Caco-2 (cell line): ENCODE results near the gene CAB39L. TPM values are rescaled to one million over a fixed set of nuclear protein-coding genes. Genes with fewer than 3 reads are reported as not detected.

Experiments
- BruUV-seq: library from RNA; stranded (reverse); fragments of 400-500 nt; replicated peaks from 2 replicates; lab custom pipeline; 2021; lab: Mats Ljungman, UMichigan
- CTCF ChIA-PET: fragments of 300-600 bp; sonication (Branson Sonifier 250); formaldehyde crosslinking; loops from one replicate; lab custom pipeline; 2022; ENCODE audit warnings: antibody characterized with exemption; lab: Charles Lee
- POLR2A ChIA-PET: fragments of 300-600 bp; sonication (Branson Sonifier 250); formaldehyde crosslinking; loops from one replicate; lab custom pipeline; 2022; ENCODE audit warnings: antibody characterized with exemption; lab: Charles Lee
- DNase-seq, 2 experiments: peaks; one replicate each; pipeline versions ENCODE4 v3.0.0 to v3.0.0-alpha.2; 2020 to 2022
- H3K27me3 ChIP-seq: replicated peaks from 2 replicates; pipeline ENCODE4 v1.6.0; 2011; ENCODE audit warnings: low read length; ENCODE audit not compliant: control insufficient read depth, insufficient read depth
- H3K36me3 ChIP-seq: 2 replicates; pipeline ENCODE4 v1.5.1; 2011; ENCODE audit warnings: low read length; ENCODE audit not compliant: control insufficient read depth, insufficient read depth
- H3K4me1 ChIP-seq: fragments of 250-450 bp; sonication (Bioruptor Pico); 2 replicates; pipeline ENCODE4 v1.5.1; 2020; ENCODE audit warnings: mild to moderate bottlenecking
- H3K4me3 ChIP-seq: 2 replicates; pipeline ENCODE4 v1.5.1; 2011; ENCODE audit warnings: low read depth, mild to moderate bottlenecking, control low read depth, low read length
- H3K9me3 ChIP-seq: fragments of 250-450 bp; sonication (Bioruptor Pico); 2 replicates; pipeline ENCODE4 v1.5.1; 2020; ENCODE audit warnings: mild to moderate bottlenecking, moderate library complexity
- H3K27ac Mint-ChIP-seq: one replicate; pipeline ENCODE4 v1.8.0; 2022; ENCODE audit warnings: mixed read lengths; ENCODE audit not compliant: unreplicated experiment
- H3K27me3 Mint-ChIP-seq: one replicate; pipeline ENCODE4 v1.8.0; 2022; ENCODE audit warnings: mixed read lengths; ENCODE audit not compliant: insufficient read depth, unreplicated experiment
- H3K36me3 Mint-ChIP-seq: one replicate; pipeline ENCODE4 v1.8.0; 2022; ENCODE audit warnings: mild to moderate bottlenecking, mixed read lengths; ENCODE audit not compliant: insufficient read depth, unreplicated experiment
- H3K4me1 Mint-ChIP-seq: one replicate; pipeline ENCODE4 v1.8.0; 2022; ENCODE audit warnings: low read depth, mixed read lengths; ENCODE audit not compliant: unreplicated experiment
- H3K4me3 Mint-ChIP-seq: one replicate; pipeline ENCODE4 v1.8.0; 2022; ENCODE audit warnings: mild to moderate bottlenecking, moderate library complexity, mixed read lengths; ENCODE audit not compliant: unreplicated experiment
- H3K9me3 Mint-ChIP-seq: one replicate; pipeline ENCODE4 v1.8.0; 2022; ENCODE audit warnings: mixed read lengths; ENCODE audit not compliant: unreplicated experiment
- intact Hi-C: fragments of 100-400 bp; cut with micrococcal nuclease; formaldehyde crosslinking; loops from one replicate; pipeline ENCODE4 v1.10.0; 2022; ENCODE audit not compliant: unreplicated experiment
- total RNA-seq: library from RNA; stranded (reverse); gene quantifications from 2 replicates; pipeline ENCODE4 v1.2.3, GENCODE V29; 2022
- TF ChIP-seq, protein P1 (sequence below), 2 experiments: fragments of 200-600 bp in 1 of 2; IDR thresholded peaks; 1 replicate in 1 of 2; 2 replicates in 1 of 2; pipeline versions ENCODE4 v1.5.1 to v1.8.0; 2011 to 2022; ENCODE audit warnings: antibody characterized with exemption in 1 of 2, control low read depth in 1 of 2, inconsistent platforms in 1 of 2, low read depth in 1 of 2, low read length in 1 of 2, mild to moderate bottlenecking in 1 of 2, moderate library complexity in 1 of 2; ENCODE audit not compliant: insufficient read depth in 1 of 2, severe bottlenecking in 1 of 2, unreplicated experiment in 1 of 2

Gene CAB39L
- total RNA-seq, 1 experiment from 2014 or later = 40.6 TPM

DNA sequence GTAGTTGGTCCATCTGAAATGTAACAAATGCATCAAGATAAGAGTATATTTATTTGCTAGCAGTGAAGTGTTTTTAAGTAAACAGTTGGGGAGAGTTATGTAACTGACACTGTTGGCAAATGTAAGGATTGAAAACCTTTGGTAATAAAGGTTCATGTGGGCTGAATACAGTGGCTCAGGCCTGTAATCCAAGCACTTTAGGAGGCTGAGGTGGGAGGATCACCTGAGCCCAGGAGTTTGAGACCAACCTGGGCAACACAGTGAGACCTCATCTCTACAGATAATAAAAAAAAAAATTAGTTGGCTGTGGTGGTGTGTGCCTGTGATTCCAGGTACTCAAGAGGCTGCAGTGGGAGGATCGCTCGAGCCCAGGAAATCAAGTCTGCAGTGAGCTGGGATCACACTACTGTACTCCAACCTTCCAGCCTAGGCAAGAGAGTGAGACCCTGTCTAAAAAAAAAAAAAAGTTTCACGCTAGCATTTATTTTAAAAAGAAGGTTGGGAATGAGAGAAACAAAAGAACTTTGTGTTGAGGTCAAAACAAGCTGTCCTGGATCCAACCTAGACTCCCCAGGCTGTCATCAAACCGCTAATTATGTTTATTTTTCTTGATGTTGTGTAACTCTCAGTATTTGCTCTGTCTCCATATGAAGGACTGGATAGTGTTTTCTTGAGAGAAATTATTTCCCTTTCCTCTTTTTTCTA is 20.9 kb upstream of the CAB39L start:
- intact Hi-C loops = no loop called here
- POLR2A ChIA-PET = no interaction called here
- TF ChIP-seq, protein P1, sequence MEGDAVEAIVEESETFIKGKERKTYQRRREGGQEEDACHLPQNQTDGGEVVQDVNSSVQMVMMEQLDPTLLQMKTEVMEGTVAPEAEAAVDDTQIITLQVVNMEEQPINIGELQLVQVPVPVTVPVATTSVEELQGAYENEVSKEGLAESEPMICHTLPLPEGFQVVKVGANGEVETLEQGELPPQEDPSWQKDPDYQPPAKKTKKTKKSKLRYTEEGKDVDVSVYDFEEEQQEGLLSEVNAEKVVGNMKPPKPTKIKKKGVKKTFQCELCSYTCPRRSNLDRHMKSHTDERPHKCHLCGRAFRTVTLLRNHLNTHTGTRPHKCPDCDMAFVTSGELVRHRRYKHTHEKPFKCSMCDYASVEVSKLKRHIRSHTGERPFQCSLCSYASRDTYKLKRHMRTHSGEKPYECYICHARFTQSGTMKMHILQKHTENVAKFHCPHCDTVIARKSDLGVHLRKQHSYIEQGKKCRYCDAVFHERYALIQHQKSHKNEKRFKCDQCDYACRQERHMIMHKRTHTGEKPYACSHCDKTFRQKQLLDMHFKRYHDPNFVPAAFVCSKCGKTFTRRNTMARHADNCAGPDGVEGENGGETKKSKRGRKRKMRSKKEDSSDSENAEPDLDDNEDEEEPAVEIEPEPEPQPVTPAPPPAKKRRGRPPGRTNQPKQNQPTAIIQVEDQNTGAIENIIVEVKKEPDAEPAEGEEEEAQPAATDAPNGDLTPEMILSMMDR (IDR thresholded peaks at IDR 0.05; ENCODE audit: insufficient read depth in 1 of 2, low read depth in 1 of 2, low read length in 1 of 2, severe bottlenecking in 1 of 2, unreplicated experiment in 1 of 2) = no peak
- H3K9me3 ChIP-seq = peaks cover 11% of the 10 kb centered on the region; the same call in 1 of the 2 replicates
- peaks cover 6% of the 10 kb centered on the region for H3K4me1 Mint-ChIP-seq
- no peak overlapping the region for H3K27ac Mint-ChIP-seq
- H3K36me3 Mint-ChIP-seq = peaks cover 52% of the 10 kb centered on the region
- peaks cover 5% of the 10 kb centered on the region for H3K36me3 ChIP-seq
- H3K4me3 Mint-ChIP-seq = no peak overlapping the region
- H3K27me3 Mint-ChIP-seq = no peaks in the 10 kb centered on the region
- H3K4me1 ChIP-seq = no peaks in the 10 kb centered on the region
- no peak for DNase-seq
- H3K4me3 ChIP-seq = no peak overlapping the region
- CTCF ChIA-PET = interaction anchor here (0.7 kb wide), 1 partner anchor 55 kb away, joined by 3 read pairs; no protein-coding TSS in a partner anchor
- H3K27me3 ChIP-seq = no peaks in the 10 kb centered on the region
- H3K9me3 Mint-ChIP-seq = peaks cover 24% of the 10 kb centered on the region
- BruUV-seq = no TSS peak

DNA sequence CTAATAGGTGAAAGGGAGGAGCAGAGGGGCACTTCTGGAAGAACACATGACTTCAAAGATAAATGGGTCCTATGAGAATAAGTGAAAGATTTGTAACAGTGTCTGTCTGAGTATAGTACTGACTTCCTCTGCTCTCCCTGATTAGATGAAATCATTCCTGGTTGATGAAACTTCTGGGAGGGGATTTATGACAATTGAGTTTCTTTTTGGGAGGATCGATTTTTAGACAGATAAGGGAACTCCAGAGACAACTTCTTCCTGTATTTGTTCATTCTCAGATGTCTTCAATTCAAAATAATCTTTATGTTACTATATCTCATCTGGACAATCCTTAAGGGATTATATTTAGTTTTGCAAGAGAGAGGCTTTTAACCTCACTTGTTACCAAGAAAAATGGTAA is 20.2 kb upstream of the CAB39L start:
- Histone ChIP-seq H3K27me3 (no peaks in the 10 kb centered on the region), H3K4me1 (no peaks in the 10 kb centered on the region), H3K36me3 (peaks cover 5% of the 10 kb centered on the region), H3K9me3 (peaks cover 11% of the 10 kb centered on the region; the same call in 1 of the 2 replicates), H3K4me3 (no peak overlapping the region)
- DNase-seq = no peak
- TF ChIP-seq, protein P1 (IDR thresholded peaks at IDR 0.05; ENCODE audit: insufficient read depth in 1 of 2, low read depth in 1 of 2, low read length in 1 of 2, severe bottlenecking in 1 of 2, unreplicated experiment in 1 of 2) = no peak
- no TSS peak for BruUV-seq
- ChIA-PET CTCF (interaction anchor here (0.6 kb wide), 1 partner anchor 28 kb away, joined by 3 read pairs; no protein-coding TSS in a partner anchor), POLR2A (no interaction called here)
- Mint-ChIP-seq H3K36me3 (peaks cover 46% of the 10 kb centered on the region), H3K4me1 (peaks cover 6% of the 10 kb centered on the region), H3K27ac (no peak overlapping the region), H3K9me3 (peaks cover 24% of the 10 kb centered on the region), H3K27me3 (no peaks in the 10 kb centered on the region), H3K4me3 (no peak overlapping the region)
- intact Hi-C loops = no loop called here

DNA sequence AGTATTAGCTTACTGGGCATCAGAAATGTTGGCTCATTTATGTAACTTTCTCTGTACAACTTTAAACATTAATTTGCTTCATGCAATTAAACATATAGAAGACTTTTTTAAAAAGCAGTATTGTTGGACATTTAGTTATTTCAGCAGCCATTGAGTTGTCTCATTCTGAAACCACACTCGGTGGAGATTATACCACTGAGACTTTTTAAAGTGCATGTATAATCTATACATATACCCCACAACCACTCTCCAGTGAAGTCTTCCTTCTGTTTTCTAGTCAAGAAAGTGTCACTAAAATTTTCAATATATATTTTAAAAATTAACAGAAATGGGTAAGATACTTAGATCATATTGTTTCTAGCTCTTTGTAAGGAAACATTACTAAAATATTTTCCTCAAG is 15.7 kb upstream of the CAB39L start:
- H3K4me3 Mint-ChIP-seq = no peak overlapping the region
- CTCF ChIA-PET = no interaction called here
- no peak for DNase-seq
- intact Hi-C loops = no loop called here
- H3K27me3 ChIP-seq = no peaks in the 10 kb centered on the region
- no peak overlapping the region for H3K4me3 ChIP-seq
- peaks cover 11% of the 10 kb centered on the region; the same call in 1 of the 2 replicates for H3K9me3 ChIP-seq
- TF ChIP-seq, protein P1 (IDR thresholded peaks at IDR 0.05; ENCODE audit: insufficient read depth in 1 of 2, low read depth in 1 of 2, low read length in 1 of 2, severe bottlenecking in 1 of 2, unreplicated experiment in 1 of 2) = no peak
- H3K4me1 Mint-ChIP-seq = no peaks in the 10 kb centered on the region
- H3K4me1 ChIP-seq = no peaks in the 10 kb centered on the region
- H3K27ac Mint-ChIP-seq = no peak overlapping the region
- peaks cover 24% of the 10 kb centered on the region for H3K9me3 Mint-ChIP-seq
- peaks cover 5% of the 10 kb centered on the region for H3K36me3 ChIP-seq
- no peaks in the 10 kb centered on the region for H3K27me3 Mint-ChIP-seq
- BruUV-seq = no TSS peak
- peaks cover 32% of the 10 kb centered on the region for H3K36me3 Mint-ChIP-seq
- POLR2A ChIA-PET = no interaction called here
